Adrenal gland (tissue), 5 donors: ENCODE results near the gene MRPL53.
"Not testable (repeated sequence)": the region's sequence is repeated elsewhere in the genome, so short reads cannot be mapped to it uniquely, and the experiment has no call there.

Experiments
- POLR2A ChIP-seq, 2 donors: fragments of 450-650 bp; IDR thresholded peaks; one replicate each; pipeline ENCODE4 v1.6.1; 2017; ENCODE audit warnings: antibody characterized with exemption in 2 of 2, mild to moderate bottlenecking in 2 of 2, moderate library complexity in 1 of 2
- TF ChIP-seq, protein P1 (sequence below), 6 experiments: fragments of 450-650 bp in 4 of 6; fragments of 200-600 bp in 2 of 6; sonication (generic) in 1 of 6; IDR thresholded peaks; 1 replicate in 5 of 6; 2 replicates in 1 of 6; pipeline versions ENCODE4 v1.5.1 to v1.8.0; 2016 to 2021; ENCODE audit warnings: antibody characterized with exemption in 6 of 6, mild to moderate bottlenecking in 2 of 6, moderate library complexity in 1 of 6
- donor health status: DM: no; HTN: no; CAD: no.

DNA sequence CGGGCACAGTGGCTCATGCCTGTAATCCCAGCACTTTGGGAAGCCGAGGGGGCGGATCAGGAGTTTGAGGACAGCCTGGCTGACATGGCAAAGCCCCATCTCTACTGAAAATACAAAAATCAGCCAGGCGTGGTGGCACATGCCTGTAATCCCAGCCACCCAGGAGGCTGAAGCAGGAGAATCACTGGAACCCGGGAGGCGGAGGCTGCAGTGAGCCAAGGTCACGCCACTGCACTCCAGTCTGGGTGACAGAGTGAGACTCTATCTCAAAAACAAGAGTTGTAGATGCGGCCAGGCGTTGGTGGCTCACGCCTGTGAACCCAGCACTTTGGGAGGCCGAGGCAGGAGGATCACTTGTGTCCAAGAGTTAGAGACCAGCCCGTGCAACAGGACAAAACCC, 1.7 kb downstream of the MRPL53 start:
- TF ChIP-seq, protein P1, sequence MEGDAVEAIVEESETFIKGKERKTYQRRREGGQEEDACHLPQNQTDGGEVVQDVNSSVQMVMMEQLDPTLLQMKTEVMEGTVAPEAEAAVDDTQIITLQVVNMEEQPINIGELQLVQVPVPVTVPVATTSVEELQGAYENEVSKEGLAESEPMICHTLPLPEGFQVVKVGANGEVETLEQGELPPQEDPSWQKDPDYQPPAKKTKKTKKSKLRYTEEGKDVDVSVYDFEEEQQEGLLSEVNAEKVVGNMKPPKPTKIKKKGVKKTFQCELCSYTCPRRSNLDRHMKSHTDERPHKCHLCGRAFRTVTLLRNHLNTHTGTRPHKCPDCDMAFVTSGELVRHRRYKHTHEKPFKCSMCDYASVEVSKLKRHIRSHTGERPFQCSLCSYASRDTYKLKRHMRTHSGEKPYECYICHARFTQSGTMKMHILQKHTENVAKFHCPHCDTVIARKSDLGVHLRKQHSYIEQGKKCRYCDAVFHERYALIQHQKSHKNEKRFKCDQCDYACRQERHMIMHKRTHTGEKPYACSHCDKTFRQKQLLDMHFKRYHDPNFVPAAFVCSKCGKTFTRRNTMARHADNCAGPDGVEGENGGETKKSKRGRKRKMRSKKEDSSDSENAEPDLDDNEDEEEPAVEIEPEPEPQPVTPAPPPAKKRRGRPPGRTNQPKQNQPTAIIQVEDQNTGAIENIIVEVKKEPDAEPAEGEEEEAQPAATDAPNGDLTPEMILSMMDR (IDR thresholded peaks at IDR 0.05): not testable (repeated sequence)
- TF ChIP-seq POLR2A (IDR thresholded peaks at IDR 0.05): not testable (repeated sequence)
